SK-N-MC (cell line): ENCODE data around the gene SPATA31E1.

Experiments used
- EZH2 ChIP-seq: fragments of 200-600 bp; sonication (generic); IDR thresholded peaks from one replicate; pipeline ENCODE4 v1.6.1; 2017; ENCODE audit warnings: antibody characterized with exemption
- FOXP2 ChIP-seq: optimal IDR thresholded peaks from 2 replicates; pipeline ENCODE3; 2011; ENCODE audit warnings: mild to moderate bottlenecking, moderate library complexity; ENCODE audit not compliant: insufficient read depth; ENCODE audit errors: extremely low read length, control extremely low read depth
- POLR2AphosphoS5 ChIP-seq: IDR thresholded peaks from 2 replicates; pipeline ENCODE4 v1.6.1; 2012; ENCODE audit warnings: mild to moderate bottlenecking, low read depth, low read length, borderline replicate concordance

DNA sequence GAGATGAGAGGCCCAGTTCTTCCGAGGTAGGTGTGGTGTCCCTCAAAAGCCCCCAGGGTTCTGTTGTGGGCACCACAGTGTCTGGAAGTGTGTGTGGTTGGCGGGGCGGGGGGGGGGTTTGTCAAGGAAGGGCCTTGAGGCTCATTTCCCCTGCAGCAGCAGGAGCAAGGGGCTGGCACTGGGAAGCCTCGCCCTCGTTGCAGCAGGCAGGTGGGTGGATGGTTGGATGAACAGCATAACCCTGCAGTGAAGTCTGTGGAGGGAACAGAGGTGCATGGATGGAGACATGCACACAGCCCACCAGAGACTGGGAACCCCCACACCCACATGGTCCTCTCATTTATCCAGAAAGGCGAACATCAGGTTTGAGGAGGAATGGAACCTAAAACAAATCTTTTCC is 2.0 kb upstream of the SPATA31E1 start:
- TF ChIP-seq EZH2 (no peak), POLR2AphosphoS5 (no peak), FOXP2 (no peak)
